Lower leg skin (tissue), 3 donors: ENCODE measurements around the gene NUDT8.
"Not testable (repeated sequence)": the region's sequence is repeated elsewhere in the genome, so short reads cannot be mapped to it uniquely, and the experiment has no call there.

Experiments used
- POLR2A ChIP-seq, 2 donors: fragments of 450-650 bp; IDR thresholded peaks; one replicate each; pipeline ENCODE4 v1.6.1; 2016 to 2017; ENCODE audit warnings: antibody characterized with exemption in 2 of 2, mild to moderate bottlenecking in 1 of 2, moderate library complexity in 1 of 2
- TF ChIP-seq, protein P1 (sequence below), 3 donors: fragments of 450-650 bp; IDR thresholded peaks; one replicate each; pipeline ENCODE4 v1.5.1; 2016; ENCODE audit warnings: antibody characterized with exemption in 3 of 3, mild to moderate bottlenecking in 3 of 3, moderate library complexity in 2 of 3

- TF ChIP-seq, protein P1, sequence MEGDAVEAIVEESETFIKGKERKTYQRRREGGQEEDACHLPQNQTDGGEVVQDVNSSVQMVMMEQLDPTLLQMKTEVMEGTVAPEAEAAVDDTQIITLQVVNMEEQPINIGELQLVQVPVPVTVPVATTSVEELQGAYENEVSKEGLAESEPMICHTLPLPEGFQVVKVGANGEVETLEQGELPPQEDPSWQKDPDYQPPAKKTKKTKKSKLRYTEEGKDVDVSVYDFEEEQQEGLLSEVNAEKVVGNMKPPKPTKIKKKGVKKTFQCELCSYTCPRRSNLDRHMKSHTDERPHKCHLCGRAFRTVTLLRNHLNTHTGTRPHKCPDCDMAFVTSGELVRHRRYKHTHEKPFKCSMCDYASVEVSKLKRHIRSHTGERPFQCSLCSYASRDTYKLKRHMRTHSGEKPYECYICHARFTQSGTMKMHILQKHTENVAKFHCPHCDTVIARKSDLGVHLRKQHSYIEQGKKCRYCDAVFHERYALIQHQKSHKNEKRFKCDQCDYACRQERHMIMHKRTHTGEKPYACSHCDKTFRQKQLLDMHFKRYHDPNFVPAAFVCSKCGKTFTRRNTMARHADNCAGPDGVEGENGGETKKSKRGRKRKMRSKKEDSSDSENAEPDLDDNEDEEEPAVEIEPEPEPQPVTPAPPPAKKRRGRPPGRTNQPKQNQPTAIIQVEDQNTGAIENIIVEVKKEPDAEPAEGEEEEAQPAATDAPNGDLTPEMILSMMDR (IDR thresholded peaks at IDR 0.05) = not testable (repeated sequence)
- not testable (repeated sequence) for TF ChIP-seq POLR2A (IDR thresholded peaks at IDR 0.05)
Measured at GRCh38 chr11:67622905-67623304, 6.8 kb downstream of the NUDT8 start.
